ENCODE data around the gene GPR150.
"Not testable (repeated sequence)": the region's sequence is repeated elsewhere in the genome, so short reads cannot be mapped to it uniquely, and the experiment has no call there.

GPR150 gene

DNA sequence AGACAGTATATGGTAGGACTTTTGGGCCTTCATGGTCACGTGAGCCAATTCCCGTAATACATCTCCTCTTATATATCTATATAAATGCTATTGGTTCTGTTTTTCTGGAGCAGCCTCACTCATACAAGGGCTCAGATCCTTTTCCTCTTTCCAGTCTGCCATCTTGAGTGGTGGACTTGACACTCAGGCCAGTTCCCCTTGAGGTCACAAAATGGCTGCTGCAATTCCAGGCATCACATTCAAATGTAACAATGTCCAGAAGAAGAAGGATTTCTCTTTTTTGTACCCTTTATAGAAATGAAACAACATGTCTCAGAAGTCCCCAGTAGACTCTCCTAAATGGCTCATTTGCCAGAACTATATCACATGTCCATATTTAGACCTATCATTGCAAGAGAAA, 4.5 kb downstream of the GPR150 start:
- DNase-seq: no peak

DNA sequence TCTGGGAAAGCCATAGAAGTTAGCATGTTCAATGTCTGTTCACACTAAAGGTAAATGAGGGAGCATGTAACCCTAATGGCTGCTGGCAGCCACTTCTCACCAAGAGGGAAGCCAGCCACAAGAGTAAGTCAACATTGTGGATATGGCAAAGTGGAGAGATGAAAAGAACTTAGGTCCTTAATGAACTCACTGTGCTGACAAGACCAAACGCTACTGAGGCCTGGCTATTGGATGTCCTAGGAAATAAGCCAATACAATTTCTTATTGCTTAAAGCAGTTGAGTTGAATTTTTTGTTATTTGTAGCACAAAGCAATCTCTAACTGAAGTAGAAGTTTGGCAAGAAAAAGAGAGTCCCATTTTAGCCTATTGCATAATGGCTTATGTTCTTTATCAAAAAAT, 6.8 kb downstream of the GPR150 start:
- DNase-seq: no peak

DNA sequence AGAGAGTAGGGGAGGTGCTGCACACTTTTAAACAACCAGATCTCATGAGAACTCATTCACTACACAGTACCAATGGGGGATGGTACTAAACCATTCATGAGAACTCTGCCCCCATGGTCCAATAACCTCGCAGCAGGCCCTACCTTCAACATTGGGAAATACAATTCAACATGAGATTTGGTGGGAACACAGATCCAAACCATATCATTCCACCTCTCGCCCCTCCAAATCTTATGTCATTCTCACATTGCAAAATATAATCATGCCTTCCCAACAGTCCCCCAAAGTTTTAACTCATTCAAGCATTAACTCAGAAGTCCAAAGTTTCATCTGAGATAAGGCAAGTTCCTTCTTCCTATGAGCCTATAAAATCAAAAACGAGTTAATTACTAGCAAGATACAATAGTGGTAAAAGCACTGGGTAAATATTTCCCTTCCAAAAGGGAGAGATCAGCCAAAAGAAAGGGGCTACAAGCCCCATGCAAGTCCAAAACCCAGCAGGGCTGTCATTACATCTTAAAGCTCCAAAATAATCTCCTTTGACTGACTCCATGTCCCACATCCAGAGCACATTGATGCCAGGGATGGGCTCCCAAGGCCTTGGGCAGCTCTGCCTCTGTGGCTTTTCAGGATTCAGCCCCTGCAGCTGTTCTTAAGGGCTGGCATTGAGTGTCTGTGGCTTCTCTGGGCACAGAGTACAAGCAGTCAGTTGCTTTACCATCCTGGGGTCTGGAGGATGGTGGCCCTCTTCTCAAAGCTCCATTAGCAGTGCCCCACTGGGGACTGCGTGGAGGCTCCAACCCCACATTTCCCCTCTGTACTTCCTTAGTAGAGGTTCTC, 8.3 kb downstream of the GPR150 start:
- no peak for DNase-seq

DNA sequence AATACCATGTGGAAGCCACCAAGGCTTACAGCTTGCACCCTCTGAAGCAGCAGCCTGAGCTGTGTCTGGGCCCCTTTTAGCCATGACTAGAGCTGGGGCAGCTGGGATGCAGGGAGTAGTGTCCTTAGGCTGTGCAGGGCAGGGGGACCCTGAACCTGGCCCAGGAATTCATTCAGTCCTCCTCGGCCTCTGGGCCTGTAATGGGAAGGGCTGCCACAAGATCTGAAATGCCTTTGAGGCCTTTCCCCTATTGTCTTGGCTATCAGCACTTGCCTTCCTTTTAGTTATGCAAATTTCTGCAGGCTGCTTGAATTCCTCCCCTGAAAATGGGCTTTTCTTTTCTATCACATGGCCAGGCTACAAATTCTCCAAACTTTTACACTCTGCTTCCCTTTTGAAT, 9.0 kb downstream of the GPR150 start:
- no peak for DNase-seq

DNA sequence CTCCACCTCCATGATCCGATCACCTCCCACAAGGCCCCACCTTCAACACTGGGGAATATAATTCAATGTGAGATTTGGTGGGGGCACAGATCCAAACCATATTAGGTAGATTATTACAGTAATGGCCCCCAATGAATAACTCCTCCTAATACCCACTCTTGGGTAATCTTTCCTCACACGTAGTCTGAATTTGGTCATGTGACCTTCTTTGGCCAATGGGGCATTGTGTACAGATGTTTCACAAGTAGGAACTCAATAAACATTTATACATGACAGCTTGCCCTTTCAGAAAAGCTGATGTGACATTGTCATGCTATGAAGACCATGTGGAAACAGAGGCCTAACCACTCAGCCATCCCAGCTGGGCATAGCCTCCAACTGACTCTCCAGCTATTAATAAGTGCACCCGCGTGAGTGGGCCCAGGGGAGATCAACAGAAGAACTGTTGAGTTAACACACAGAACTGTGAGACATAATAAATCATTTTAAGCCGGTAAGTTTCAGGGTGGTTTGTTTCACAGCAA, 10.6 kb downstream of the GPR150 start:
- no peak for DNase-seq

DNA sequence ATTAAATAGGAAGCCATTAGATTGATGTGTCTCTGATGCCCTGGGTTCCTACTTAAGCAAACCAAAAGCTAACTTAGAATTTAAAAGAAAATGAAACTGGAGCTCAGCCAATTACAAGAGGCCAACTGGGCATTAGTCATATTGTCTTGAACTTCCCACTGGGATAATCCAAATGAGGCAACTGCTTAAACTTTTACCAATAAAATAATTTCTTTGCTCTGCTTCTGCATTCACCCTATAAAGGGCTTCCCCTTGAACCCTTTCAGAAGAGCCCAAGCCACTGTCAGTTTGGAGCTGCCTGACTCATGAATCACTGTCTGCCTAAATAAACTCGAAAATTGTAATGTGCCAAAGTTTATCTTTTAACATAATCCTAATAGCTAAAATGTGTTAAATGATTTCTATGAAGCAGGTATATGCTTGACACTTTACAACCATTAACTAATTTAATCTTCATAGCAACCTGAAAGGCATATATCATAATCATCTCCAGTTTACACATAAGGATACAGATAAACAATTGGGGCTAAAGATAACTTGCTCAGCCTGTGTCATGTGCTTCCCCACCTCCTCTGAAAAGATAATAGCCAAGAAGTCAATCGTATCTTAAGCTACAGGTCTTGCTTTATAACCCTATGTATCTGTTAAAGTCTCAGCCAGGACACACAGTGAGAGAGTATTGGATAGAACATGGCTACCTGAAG, 11.5 kb downstream of the GPR150 start:
- peak; percentile 73 for DNase-seq

DNA sequence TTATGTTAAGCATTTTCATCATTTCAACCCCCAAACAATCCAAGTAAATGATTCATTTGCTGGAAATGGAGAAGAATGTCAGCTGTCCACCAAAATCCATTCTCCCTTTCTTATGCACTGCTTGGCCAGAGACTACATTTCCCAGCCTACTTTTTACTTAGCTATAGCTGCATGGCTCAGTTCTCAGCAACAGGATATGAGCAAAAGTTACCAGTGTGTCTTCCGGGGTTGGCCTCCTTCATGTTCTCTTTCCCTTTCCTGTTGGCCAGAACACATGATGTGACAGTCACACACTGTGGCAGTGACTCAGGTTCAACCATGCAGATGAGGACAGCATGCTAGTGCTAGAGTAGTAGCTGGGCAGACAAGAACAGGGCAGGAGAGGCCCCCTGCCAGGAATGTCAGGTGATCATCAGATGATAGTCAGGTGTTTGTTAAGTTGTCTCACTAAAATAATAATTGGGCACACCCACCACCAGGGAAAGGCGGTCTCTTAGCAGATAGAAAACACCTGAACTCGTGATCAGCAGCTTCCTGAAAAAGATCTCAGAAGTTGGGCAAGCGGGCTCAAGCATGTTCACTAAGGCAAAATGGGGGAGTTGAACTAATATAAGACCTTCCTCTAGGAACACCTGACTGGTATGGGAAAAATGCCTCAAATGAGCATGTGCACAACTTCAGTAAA, 12.2 kb downstream of the GPR150 start:
- peak; percentile 63 for DNase-seq

DNA sequence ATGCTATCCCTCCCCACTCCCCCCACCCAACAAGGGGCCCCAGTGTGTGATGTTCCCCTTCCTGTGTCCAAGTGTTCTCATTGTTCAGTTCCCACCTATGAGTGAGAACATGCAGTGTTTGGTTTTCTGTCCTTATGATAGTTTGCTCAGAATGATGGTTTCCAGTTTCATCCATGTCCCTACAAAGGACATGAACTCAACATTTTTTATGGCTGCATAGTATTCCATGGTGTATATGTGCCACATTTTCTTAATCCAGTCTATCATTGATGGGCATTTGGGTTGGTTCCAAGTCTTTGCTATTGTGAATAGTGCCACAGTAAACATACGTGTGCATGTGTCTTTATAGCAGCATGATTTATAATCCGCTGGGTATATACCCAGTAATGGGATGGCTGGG, 13.1 kb downstream of the GPR150 start:
- not testable (repeated sequence) for DNase-seq

DNA sequence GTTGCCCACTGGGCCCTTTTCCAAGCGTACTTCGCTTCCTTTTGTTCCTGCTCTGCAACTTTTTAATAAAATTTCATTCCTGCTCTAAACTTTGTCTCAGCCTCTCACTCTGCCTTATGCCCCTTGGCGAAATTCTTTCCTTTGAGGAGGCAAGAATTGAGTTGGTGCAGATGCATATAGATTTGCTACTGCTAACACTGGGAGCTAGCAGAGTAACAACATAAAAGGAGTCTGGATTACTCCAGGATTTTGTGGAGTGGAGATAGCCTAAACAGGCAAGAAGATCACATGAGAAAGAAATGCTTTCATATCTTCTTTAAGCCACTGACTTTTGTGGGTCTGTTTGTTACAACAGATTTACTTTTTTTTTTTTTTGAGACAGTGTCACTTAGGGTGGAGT, 13.8 kb downstream of the GPR150 start:
- DNase-seq: no peak

DNA sequence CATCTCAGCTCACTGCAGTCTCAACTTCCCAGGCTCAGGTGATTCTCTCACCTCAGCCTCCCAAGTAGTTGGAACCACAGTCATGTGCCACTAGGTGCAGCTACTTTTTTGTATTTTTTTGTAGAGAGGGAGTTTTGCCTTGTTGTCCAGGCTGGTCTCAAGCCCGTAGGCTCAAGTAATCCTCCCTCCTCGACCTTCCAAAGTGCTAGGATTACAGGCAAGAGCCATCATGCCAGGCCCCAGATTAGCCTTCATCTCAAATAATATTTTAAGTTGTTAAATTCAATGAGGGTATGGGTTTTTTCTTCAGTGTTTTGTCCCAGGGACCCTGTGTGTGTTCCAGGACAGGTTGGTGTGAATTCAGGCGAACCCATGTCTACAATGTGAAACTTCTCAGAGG, 14.2 kb downstream of the GPR150 start:
- no peak for DNase-seq

DNA sequence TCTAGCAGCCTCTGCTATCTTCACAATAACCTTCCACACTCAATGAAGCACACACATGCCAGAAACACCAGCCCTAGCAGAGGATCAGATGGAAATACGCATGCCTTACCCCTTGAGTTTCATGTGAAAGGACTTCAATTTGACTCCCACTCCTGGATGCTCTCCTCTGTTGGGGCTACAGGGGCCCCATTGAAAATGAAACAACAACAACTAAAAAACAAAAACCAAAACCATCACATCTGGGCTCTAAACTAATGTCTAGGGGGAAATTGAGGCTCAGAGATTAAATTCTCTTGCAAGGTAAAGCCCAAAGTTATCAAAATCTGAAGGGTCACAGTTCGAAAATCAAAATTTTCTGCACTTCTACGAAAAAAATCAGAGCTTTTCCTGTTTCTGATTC, 18.7 kb downstream of the GPR150 start:
- no peak for DNase-seq

DNA sequence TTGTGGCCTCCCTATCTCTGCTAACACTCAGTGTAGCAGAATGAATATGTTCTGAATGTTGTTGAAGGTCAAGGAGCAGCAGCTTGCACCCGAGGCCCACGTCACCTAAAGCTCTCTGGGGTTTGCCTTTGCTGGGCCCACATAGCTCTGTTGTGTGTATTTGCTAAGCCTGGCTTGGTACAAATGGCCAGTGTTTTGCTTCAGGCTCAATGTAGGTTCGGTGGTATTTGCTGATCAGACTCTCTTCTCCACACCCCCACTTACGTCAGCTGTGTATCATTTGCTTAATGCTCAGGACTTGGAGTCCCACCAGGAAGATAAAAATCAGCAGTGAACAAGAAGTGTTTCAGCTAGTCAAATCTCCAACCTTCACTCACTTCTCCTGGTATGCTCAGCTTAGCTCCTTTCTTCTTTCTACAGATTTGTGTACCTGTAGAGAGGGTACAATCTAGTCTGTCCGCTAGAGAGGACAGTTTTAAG, 21.9 kb downstream of the GPR150 start:
- no peak for DNase-seq

DNA sequence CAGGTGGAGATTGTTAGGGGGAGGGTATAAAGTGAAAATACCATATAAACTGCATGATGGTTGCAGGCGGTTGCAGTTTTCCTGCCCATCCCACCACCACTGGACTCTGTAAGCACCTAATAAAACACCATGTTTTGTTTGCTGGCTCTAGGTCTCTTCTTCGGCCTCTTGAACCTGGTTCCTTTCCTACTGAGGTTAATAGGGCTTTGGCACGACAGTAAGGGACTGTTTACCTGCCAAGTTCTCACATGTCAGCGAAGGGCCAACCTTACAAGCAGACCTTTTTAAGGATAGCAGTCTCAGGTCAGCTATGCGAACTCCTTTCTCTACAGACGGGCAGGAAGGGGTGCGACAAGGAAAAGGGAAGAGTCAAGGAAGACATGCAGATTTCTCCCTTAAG, 23.3 kb downstream of the GPR150 start:
- no peak for DNase-seq

DNA sequence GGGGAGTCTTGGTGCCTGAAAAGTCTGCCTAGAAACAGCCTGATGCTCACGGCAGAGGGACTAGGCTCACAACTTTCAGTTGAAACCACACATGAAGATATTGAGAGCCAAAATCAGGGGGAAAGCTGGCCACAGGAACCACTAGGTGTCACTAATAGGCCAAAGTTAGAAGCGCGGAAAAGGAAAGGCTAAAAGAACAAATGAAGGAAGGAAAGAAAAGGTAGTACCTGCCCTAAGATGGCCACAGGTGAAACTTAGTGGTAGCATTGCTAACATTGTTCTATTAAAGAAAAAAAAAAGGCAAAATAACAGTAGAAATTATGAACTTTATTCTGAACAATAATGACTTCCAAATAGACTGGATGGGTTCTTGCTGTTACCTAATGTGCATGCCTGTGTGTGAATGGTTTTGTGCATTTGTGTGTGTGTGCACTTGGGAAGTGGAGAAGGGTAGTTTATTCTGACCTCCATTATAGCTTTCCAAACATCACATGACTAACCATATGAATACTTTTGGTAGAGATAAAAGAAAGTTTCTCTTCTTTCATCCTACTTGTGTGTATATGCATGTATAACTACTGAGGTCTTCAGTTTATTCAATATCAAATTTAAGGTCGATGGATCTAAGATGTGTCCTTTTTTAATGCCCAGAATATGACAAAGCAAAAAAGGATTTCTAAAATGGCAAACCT, 24.6 kb downstream of the GPR150 start:
- DNase-seq: peak; percentile 50

DNA sequence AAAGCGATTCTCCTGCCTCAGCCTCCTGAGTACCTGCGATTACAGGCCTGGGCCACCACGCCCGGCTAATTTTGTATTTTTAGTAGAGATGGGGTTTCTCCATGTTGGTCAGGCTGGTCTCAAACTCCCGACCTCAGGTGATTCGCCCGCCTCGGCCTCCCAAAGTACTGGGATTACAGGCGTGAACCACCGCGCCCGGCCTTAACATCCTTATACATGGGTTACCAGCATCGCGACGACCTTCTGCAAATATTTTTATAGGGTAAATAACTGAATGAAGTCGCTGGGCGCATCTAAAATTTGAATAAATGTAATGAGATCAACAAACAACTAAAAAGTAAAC, 26.3 kb downstream of the GPR150 start:
- not testable (repeated sequence) for DNase-seq

DNA sequence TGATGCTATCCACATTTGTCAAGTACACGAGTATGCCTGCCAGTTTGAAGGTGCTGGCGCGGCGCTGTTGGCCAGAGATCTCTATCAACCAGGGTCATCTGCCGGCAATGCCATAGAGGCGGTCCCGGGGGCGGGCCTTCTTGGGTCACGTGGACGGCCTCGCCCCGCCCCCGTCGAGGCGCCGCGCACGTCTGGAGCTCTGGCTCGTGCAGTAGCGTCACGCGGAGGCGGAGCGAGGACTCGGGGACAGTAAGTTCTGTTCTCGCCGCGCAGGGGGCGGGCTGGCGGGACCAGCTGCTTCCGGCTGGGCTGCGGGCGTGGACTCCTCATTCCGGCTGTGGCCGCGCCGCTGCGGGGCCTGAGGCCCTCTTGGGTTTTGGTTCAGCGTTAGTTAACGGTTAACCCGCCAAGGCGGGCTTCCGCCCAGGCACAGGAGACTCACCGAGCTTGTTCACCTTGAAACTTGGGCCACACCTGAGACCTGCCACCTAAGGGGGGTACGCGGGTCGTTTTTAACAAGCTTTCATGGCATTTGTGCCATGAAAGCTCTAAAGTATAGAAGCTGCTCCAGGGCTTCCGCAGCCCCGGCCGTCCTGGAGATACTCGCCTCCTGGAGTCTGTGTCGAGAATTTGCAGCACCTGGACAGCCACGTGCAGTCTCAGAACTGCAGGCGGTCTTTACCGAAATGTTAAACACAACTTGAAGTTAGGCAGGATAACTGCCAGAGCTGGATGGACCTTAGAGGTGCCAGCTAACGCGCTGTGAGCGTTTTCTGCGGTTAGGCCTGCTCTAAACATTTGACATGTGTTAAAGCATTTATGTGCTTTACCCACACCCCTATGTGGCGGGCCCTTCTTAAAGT, 26.9 kb downstream of the GPR150 start, which contains the start of gene RFESD:
TSS of gene RFESD (plus strand) at position 209 of the 863 bp plus-strand sequence. CDS start 5,495 bp downstream, outside the sequence.
- DNase-seq: peak; percentile 97

DNA sequence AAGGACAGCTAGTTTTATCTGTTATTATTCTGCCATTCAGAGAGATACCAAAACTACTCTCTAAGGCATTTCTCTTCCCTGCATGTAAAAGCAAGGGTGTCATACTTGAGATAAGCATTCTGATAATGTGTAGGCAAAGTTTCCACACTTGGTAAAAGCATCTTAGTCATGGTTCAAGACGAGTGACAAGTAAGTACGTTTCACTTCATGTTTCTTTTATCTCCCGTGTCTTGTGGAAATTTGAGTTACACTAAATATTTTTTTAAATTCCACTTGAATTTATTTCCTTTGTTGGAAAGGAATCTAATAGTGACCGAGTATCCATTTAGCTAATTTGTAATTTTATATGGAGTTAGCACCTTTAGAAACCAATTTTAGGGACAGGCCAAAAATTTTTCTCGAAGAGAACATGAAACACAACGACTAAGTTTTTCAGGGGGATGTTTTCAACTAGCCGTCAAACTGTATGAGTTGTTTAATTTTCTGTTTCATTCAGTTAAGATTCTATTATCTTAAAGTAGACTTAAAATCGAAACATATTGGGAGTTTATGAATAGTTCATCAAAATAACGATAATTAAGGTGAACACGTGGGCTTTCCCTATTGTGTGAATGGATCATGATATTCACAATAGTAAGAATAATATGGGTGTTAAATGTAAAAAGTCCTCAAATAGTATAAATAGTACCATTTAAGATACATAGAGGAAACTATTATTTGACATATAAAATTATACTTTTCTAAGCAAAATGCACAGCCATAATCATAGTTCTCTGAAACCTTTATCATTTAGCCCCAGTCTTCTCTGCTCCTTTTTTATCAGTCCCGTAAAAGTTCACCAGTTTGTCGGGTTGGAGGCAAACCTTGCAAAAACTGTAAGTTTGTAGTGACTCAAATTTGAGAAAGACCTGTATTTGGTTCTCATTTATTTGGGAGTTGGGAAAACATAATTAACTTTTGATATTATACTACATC, 28.3 kb downstream of the GPR150 start:
- no peak for DNase-seq

DNA sequence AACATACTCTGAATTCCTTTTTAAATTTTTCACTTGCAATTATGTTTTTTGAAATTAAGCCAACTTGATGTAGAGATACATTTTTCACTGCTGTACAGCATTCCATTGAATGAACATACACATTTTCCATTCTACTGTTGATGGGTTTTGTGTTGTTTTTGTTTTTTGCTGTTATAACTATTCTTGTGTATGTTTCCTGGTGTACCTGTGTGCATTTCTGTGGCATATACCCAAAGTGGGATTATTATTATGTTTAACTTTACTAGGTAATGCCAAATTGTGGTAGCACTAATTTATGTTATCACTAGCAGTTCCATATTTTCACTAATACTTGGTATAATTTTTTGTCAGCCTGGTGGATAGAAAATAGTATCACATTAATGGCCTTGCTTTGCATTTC, 29.4 kb downstream of the GPR150 start:
- DNase-seq: no peak

DNA sequence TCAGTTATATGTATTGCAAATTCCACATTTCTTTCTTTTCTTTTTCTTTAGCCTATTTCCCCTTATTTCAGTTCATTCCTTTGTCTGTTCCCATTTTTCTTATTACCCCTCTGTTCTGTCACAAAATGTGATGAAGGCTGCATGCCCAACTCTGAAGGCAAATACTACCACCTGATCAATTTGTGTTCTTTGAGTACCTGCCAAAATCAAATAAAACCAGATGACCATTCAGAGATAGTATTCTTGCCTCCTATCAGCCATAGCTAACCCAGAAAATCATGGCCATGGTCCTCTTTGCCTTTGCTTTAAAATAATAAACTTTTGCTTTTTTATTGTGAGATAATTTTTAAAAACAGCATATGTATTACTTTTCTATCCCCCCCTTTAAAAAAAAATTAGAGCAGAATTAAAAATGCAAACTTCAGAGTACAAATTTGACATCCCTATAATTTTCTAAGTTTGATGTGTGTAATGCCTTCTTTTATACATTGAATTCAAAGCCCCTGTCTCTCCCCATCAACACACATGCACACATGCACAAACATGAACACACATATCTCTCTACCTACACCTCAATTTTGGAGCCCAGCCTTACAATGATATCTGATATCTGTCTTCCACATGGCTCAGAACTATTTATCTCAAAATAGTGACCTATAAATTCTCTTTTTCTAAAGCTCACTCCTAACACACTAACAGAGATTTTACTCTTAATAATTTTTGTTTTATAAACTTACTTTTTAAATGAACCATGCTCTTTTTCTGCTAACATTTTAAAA, 30.1 kb downstream of the GPR150 start:
- DNase-seq: no peak
